Ishikawa (cell line): ENCODE data around the gene ACTR6.

Experiments used
- CEBPB ChIP-seq: IDR thresholded peaks from 2 replicates; pipeline ENCODE4 v1.6.1; 2012
- EGR1 ChIP-seq: IDR thresholded peaks from 2 replicates; pipeline ENCODE4 v1.6.1; 2012
- FOXM1 ChIP-seq: IDR thresholded peaks from 2 replicates; pipeline ENCODE4 v1.6.1; 2012; ENCODE audit warnings: low read depth, borderline replicate concordance
- MAX ChIP-seq: IDR thresholded peaks from 2 replicates; pipeline ENCODE4 v1.6.1; 2012

DNA sequence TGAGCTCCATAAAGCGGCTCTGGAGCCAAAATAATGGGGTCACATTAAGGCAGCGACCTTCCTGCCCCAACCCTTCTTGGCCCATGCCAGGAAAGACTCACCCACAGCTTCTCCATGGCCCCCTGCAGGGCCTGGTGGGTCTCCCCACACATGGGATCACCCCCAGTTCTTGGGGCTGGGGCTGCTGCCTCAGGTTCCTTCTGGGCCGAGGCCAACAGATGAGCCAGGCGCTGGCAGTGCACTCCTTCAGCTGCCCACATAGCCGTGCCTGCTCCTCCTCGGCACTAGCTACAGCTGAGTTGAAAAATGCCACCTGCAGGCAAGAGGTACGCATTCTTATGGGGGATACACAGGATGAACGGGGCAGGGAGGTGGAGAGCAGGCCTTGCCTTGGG lies 43.2 kb upstream of the ACTR6 start:
- no peak for TF ChIP-seq EGR1
- TF ChIP-seq CEBPB: no peak
- TF ChIP-seq FOXM1: no peak
- no peak for TF ChIP-seq MAX
